GM12878 (cell line): ENCODE measurements around the gene BOLA2B. TPM values are rescaled to one million over a fixed set of nuclear protein-coding genes. Genes with fewer than 3 reads are reported as not detected.

Experiments
- ATAC-seq: fragments of 200-7000 bp; cut with Tn5 transposase; 3 replicates; pipeline ENCODE4 v1.9.1; 2020; ENCODE audit warnings: mild to moderate bottlenecking, moderate library complexity
- BruUV-seq: library from RNA; stranded (reverse); fragments of 400-500 nt; replicated peaks from 2 replicates; lab custom pipeline; 2021; lab: Mats Ljungman, UMichigan
- CTCF ChIA-PET: fragments of 300-600 bp; sonication (Branson Sonifier 250); formaldehyde crosslinking; extraction: SDS; loops from one replicate; lab custom pipeline; 2021; ENCODE audit warnings: inconsistent platforms; lab: Yijun Ruan, JAX
- POLR2A ChIA-PET: fragments of 350-600 bp; formaldehyde crosslinking; extraction: SDS; loops from one replicate; lab custom pipeline; 2021; ENCODE audit warnings: inconsistent platforms; lab: Charles Lee
- RAD21 ChIA-PET: fragments of 300-600 bp; sonication (Branson Sonifier 250); formaldehyde crosslinking; loops from one replicate; lab custom pipeline; 2023; ENCODE audit warnings: antibody characterized with exemption; ENCODE audit not compliant: unreplicated experiment; lab: Charles Lee
- SMC1A ChIA-PET: fragments of 300-600 bp; sonication (Branson Sonifier 250); formaldehyde crosslinking; loops from one replicate; lab custom pipeline; 2023; ENCODE audit not compliant: unreplicated experiment, uncharacterized antibody; lab: Charles Lee
- DNase-seq: peaks from one replicate; pipeline ENCODE4 v3.0.0-alpha.2; 2011; ENCODE audit warnings: low read depth, low spot score
- FAIRE-seq: peaks from 3 replicates; lab custom pipeline; 2011; peaks lifted over from hg19 to GRCh38; lab: Jason Lieb, UNC
- H2AFZ ChIP-seq: 2 replicates; pipeline ENCODE4 v1.6.0; 2011; ENCODE audit warnings: low read depth, low read length, control low read depth; ENCODE audit not compliant: control insufficient read depth
- H3K27ac ChIP-seq: 2 replicates; pipeline ENCODE4 v1.5.1; 2011; ENCODE audit warnings: control low read depth; ENCODE audit not compliant: control insufficient read depth, insufficient read depth
- H3K27me3 ChIP-seq, 2 experiments: replicated peaks in 1 of 2; 2 replicates each; pipeline versions ENCODE4 v1.6.0 to v1.6.1; 2011; ENCODE audit warnings: low read length in 1 of 2; ENCODE audit not compliant: control insufficient read depth in 2 of 2, insufficient read depth in 2 of 2
- H3K36me3 ChIP-seq, 2 experiments: 2 replicates each; pipeline ENCODE4 v1.5.1; 2011; ENCODE audit warnings: low read length in 1 of 2; ENCODE audit not compliant: control insufficient read depth in 2 of 2, insufficient read depth in 2 of 2
- H3K4me1 ChIP-seq: 2 replicates; pipeline ENCODE4 v1.6.1; 2011; ENCODE audit warnings: mild to moderate bottlenecking, low read length, moderate library complexity, mixed read lengths; ENCODE audit not compliant: control insufficient read depth, insufficient read depth
- H3K4me2 ChIP-seq: 2 replicates; pipeline ENCODE4 v1.6.0; 2011; ENCODE audit warnings: control low read depth; ENCODE audit not compliant: control insufficient read depth, insufficient read depth
- H3K4me3 ChIP-seq: fragments of 200-600 bp; sonication (generic); 2 replicates; pipeline ENCODE4 v1.5.1; 2016
- H3K79me2 ChIP-seq: 2 replicates; pipeline ENCODE4 v1.6.0; 2011; ENCODE audit warnings: low read length; ENCODE audit not compliant: control insufficient read depth, insufficient read depth
- H3K9ac ChIP-seq: 2 replicates; pipeline ENCODE4 v1.8.0; 2011; ENCODE audit warnings: low read length, control low read depth, mixed read lengths; ENCODE audit not compliant: control insufficient read depth, insufficient read depth
- H3K9me3 ChIP-seq: replicated peaks from 3 replicates; pipeline ENCODE4 v1.5.1; 2011; ENCODE audit warnings: mild to moderate bottlenecking, low read length; ENCODE audit not compliant: control insufficient read depth, insufficient read depth
- H4K20me1 ChIP-seq: 2 replicates; pipeline ENCODE4 v1.6.0; 2011; ENCODE audit not compliant: control insufficient read depth, insufficient read depth
- ATF2 ChIP-seq: IDR thresholded peaks from 2 replicates; pipeline ENCODE4 v1.6.1; 2012; ENCODE audit warnings: low read length, inconsistent platforms
- BACH1 ChIP-seq: fragments of 450-650 bp; IDR thresholded peaks from 2 replicates; pipeline ENCODE4 v1.6.1; 2017; ENCODE audit warnings: mild to moderate bottlenecking, borderline replicate concordance
- CEBPZ ChIP-seq: fragments of 150-350 bp; IDR thresholded peaks from 2 replicates; pipeline ENCODE4 v1.6.1; 2016; ENCODE audit warnings: low read depth, low read length
- CUX1 ChIP-seq: IDR thresholded peaks from 2 replicates; pipeline ENCODE4 v1.6.1; 2012; ENCODE audit warnings: improper control_type of control experiment, low read depth, low read length; ENCODE audit not compliant: insufficient replicate concordance
- DPF2 ChIP-seq: fragments of 450-650 bp; IDR thresholded peaks from 2 replicates; pipeline ENCODE4 v1.6.1; 2017; ENCODE audit warnings: mild to moderate bottlenecking
- GATAD2B ChIP-seq: fragments of 450-650 bp; conservative IDR thresholded peaks from 2 replicates; pipeline ENCODE4 v1.6.1; 2017; ENCODE audit warnings: low read depth, mild to moderate bottlenecking, moderate library complexity
- HDAC2 ChIP-seq: fragments of 200-600 bp; sonication (generic); IDR thresholded peaks from 2 replicates; pipeline ENCODE4 v1.6.1; 2017
- HSF1 ChIP-seq: fragments of 150-350 bp; IDR thresholded peaks from 2 replicates; pipeline ENCODE4 v1.6.1; 2014; ENCODE audit warnings: mild to moderate bottlenecking, low read depth, low read length
- LARP7 ChIP-seq: fragments of 450-650 bp; IDR thresholded peaks from 2 replicates; pipeline ENCODE4 v1.6.1; 2017; ENCODE audit warnings: mild to moderate bottlenecking
- POLR2A ChIP-seq: IDR thresholded peaks from 2 replicates; pipeline ENCODE4 v1.6.1; 2011; ENCODE audit warnings: low read depth, mild to moderate bottlenecking, low read length
- POLR2AphosphoS5 ChIP-seq: IDR thresholded peaks from 2 replicates; pipeline ENCODE4 v1.6.1; 2011; ENCODE audit warnings: mild to moderate bottlenecking, low read length, inconsistent platforms
- POU2F2 ChIP-seq: IDR thresholded peaks from 3 replicates; pipeline ENCODE4 v1.6.1; 2011; ENCODE audit warnings: low read depth, mild to moderate bottlenecking, low read length, borderline replicate concordance
- SMAD1 ChIP-seq: fragments of 450-650 bp; IDR thresholded peaks from 2 replicates; pipeline ENCODE4 v1.6.1; 2018; ENCODE audit warnings: mild to moderate bottlenecking, low read depth; ENCODE audit not compliant: partially characterized antibody
- WGBS: methylation state at CpG from one replicate; pipeline ENCODE4 v1.1.6; 2016; ENCODE audit warnings: low lambda C conversion rate; ENCODE audit not compliant: insufficient replicate concordance, insufficient coverage; ENCODE audit errors: missing lambda C conversion rate; 5-methylcytosine and 5-hydroxymethylcytosine counted together
- in situ Hi-C: fragments of 300-500 bp; cut with MboI; formaldehyde crosslinking; loops from 9 replicates; pipeline ENCODE4 v1.14.3; 2018; ENCODE audit warnings: mixed read lengths
- intact Hi-C: fragments of 100-400 bp; cut with micrococcal nuclease; formaldehyde crosslinking; loops from one replicate; pipeline ENCODE4 v1.14.2; 2022; ENCODE audit not compliant: unreplicated experiment
- polyA plus RNA-seq, 11 experiments: library from polyadenylated mRNA; depleted of rRNA in 4 of 11; unstranded in 6 of 11; stranded (reverse) in 5 of 11; fragments of >200 nt; fragmentation: Nextera tagmentation in 4 of 11; fragmentation: Illumina TruSeq in 1 of 11; extraction: Ambion mirVana in 4 of 11; extraction: Trizol in 1 of 11; gene quantifications; 1 replicate in 1 of 11; 2 replicates in 10 of 11; pipeline versions ENCODE4 v1.2.1 to v1.2.3, GENCODE V29; 2011 to 2016; ENCODE audit warnings: inconsistent platforms in 2 of 11, missing spikeins in 2 of 11, low read depth in 1 of 11
- total RNA-seq, 4 experiments: library from RNA; depleted of rRNA in 3 of 4; stranded (reverse); fragments of >200 nt in 3 of 4; fragmentation: Illumina TruSeq in 1 of 4; extraction: Trizol in 1 of 4; gene quantifications; 2 replicates each; pipeline versions ENCODE4 v1.2.1 to v1.2.3, GENCODE V29; 2013 to 2021

The BOLA2B gene
- total and polyA plus RNA-seq, 10 of the 15 experiments (the other 5 are each of a cell fraction or from before 2014, with no cell fraction given): 39.9 to 292 (median 130) TPM

GRCh38 chr16:30187971-30188561 is 5.4 kb downstream of the BOLA2B start:
- ATAC-seq (no peak), DNase-seq (no peak), FAIRE-seq (no peak)
- Histone ChIP-seq H3K79me2 (peaks cover 52% of the 10 kb centered on the region), H3K9ac (no peak overlapping the region), H4K20me1 (no peaks in the 10 kb centered on the region), H3K27ac (peak overlapping the region; percentile 6; the same call in 1 of the 2 replicates), H2AFZ (no peak overlapping the region), H3K4me1 (peaks cover 23% of the 10 kb centered on the region), H3K9me3 (no peaks in the 10 kb centered on the region), H3K27me3 (no peaks in the 10 kb centered on the region), H3K4me2 (peak overlapping the region; percentile 100), H3K36me3 (peaks cover 17 to 29% of the 10 kb centered on the region in 2 experiments), H3K4me3 (peak overlapping the region; percentile 96; the same call in 1 of the 2 replicates)
- BruUV-seq: TSS peak; percentile 52
- intact Hi-C loops (no loop called here), in situ Hi-C loops (loop anchor here (10.0 kb wide), 2 partner anchors 447 to 507 kb away; partner anchors contain the start of gene SRCAP)
- WGBS: 76% methylated on average over 23 of the region's 23 CpGs
- POLR2A ChIA-PET: no interaction called here
- CTCF ChIA-PET: interaction anchor here (1.2 to 1.3 kb wide), 2 partner anchors 96 to 222 kb away, joined by 3 to 4 read pairs; partner anchors contain the start of gene TBX6
- SMC1A ChIA-PET: no interaction called here
- TF ChIP-seq LARP7 (peak; percentile 16; the same call in 1 of the 2 replicates), SMAD1 (no peak), HDAC2 (no peak), ATF2 (no peak), HSF1 (no peak), POLR2A (peak; percentile 62), POU2F2 (0 out of 3 replicates have a peak, but pooled peaks have one; percentile 31), POLR2AphosphoS5 (peak; percentile 3; the same call in 1 of the 2 replicates), CUX1 (no peak), GATAD2B (no peak), CEBPZ (no peak), DPF2 (no peak), BACH1 (no peak)
- RAD21 ChIA-PET: no interaction called here
